ENCODE results near the gene GOLGA6B.
"Not testable (repeated sequence)": the region's sequence is repeated elsewhere in the genome, so short reads cannot be mapped to it uniquely, and the experiment has no call there.

The GOLGA6B gene
- 0.04 to 0.58 (median 0.16) reads per million in 3 experiments for total RNA-seq

DNA sequence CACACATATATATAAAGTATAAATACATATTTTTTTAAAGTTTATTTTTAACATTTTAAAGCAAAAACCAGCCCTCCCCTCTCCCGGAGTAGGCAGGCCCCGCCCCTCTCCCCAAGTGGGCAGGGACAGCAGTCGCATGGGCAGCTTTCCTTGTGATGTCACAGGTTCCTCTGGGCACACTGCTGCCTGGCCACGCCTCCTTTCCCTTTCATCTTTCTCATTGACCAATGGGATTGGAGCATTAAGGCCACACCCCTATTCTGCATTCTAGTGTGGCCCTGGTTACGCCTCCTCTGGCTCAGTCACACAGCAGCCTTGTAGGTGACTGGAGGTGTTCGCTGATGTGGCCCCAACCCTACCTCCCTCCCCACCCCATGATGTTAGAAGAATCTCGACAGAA lies at the start of gene GOLGA6B:
Gene GOLGA6B (plus strand): TSS at position 301 of the 400 bp plus-strand sequence. CDS start 41 bp downstream, at position 342.
- not testable (repeated sequence) for DNase-seq

GRCh38 chr15:72604794-72605193 lies 49.7 kb upstream of the GOLGA6B start:
- no peak for DNase-seq

GRCh38 chr15:72608084-72608483 lies 46.4 kb upstream of the GOLGA6B start:
- not testable (repeated sequence) for DNase-seq

- no peak for DNase-seq
These were observed 44.6 kb upstream of the GOLGA6B start for GRCh38 chr15:72609862-72610261.

DNA sequence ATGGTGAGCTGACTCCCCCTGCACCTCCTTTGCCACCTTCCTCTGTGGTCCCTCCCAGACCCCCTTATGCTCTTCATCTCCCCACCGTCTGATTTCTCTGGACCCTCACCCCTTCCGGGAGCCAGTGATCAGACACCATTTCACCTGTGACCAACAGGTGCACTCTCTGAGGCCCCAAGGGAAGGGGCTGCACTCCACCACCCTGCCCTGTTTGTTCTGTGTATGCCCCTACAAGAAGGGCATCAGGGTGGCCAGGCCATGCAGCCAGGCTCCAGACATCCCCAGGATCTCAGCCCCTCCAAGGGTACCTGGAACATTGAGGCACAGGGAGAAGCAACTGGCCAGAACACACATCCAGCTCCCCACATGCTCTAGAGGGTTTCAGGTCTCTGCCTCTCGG lies 42.2 kb upstream of the GOLGA6B start:
- DNase-seq = not testable (repeated sequence)

GRCh38 chr15:72614810-72615532 lies 39.5 kb upstream of the GOLGA6B start:
- no peak for DNase-seq

DNA sequence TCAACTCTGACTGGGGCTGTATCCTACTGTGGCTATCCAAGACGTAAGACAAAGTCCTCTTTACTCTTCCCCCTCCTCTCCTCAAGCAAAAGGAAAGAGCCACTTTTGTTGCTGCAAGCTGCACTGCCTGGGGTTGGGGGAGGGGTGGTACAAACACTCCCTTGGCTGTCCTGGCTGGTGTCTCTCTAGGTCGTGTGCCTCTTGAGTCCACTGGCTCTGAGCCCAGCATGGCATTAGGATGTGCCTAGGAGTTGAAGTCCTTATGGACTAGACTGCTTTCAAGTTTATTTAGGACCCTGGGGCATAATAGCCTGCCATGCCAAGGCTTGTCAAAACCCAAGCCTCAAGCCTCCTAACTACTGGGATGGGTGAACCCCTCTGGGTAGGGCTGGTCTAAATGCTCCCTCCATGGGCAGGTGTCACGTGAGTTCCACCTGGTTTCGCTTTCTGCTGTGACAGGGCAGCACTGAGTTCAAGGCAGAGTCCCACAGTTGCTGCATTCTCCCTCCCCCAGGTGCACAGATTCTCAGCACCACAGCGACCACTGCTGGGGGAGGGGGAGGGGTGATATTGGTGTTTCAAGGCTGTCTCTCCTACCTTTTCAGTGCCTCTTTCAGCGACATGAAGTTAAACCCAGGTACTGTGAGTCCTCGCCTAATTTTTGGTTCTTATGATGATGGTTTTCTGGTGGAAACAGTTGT lies 38.8 kb upstream of the GOLGA6B start:
- peak; percentile 4 for DNase-seq

DNA sequence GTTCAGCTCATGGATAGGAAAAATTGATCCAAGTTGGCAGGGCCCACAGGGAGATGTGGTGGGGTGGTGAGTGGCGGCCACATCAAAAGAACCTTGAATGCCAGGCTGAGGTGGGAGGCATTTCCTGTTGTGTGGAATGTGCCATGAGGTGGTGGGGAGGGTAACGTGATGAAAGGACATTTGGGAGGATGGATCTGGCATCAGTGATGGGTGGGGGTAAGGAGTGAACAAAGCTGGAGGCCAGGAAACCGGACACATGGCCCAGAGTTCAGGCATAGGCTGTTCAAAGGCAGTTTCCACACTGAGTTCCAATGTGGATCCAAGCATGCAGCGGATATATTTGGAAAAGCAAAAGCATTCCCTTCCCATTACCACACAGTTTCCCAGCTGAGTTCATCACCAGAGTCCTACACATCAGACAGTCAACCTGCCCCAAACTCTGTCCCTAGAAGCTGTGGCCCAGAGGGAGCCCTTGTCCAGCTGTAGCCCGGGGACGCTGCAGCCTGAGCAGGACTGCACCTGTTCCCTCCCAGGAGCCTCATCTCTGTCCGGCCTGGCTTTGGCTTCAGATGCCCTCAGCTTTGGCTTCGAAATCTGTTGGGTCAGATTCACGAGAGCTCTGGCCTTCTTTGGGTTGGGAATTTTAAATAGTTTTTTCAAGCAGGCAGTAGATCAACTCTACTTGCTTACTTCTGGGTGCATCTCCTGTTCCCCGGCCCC lies 37.8 kb upstream of the GOLGA6B start:
- no peak for DNase-seq

DNA sequence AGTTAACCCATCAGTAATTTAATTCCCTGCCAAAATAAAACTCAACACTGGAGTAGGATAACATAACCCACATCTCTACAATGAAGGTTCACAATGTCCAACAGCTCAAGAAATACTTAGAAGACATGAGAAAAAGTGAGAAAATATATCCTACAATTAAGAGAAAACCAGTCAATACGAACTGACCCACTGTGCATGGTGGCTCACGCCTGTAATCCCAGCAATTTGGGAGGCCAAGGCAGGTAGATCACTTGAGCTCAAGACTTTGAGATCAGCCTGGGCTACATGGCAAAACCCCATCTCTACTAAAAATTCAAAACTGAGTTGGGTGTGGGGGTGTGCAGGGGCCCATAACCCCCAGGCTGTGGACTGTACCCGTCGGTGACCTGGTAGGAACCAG lies 30.6 kb upstream of the GOLGA6B start:
- not testable (repeated sequence) for DNase-seq

DNA sequence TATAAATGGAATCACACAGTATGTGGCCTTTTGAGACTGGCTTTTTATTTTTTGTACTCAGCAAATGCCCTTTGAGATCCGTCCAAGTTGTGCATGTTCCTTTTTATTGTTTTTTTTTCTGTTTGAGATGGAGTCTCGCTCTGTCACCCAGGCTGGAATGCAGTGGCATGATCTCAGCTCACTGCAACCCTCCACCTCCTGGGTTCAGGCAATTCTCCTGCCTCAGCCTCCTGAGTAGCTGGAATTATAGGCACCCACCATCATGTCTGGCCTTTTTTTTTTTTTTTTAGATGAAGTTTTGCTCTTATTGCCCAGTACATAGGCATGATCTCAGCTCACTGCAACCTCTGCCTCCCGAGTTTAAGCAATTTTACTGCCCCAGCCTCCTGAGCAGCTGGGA lies 28.3 kb upstream of the GOLGA6B start:
- not testable (repeated sequence) for DNase-seq

DNA sequence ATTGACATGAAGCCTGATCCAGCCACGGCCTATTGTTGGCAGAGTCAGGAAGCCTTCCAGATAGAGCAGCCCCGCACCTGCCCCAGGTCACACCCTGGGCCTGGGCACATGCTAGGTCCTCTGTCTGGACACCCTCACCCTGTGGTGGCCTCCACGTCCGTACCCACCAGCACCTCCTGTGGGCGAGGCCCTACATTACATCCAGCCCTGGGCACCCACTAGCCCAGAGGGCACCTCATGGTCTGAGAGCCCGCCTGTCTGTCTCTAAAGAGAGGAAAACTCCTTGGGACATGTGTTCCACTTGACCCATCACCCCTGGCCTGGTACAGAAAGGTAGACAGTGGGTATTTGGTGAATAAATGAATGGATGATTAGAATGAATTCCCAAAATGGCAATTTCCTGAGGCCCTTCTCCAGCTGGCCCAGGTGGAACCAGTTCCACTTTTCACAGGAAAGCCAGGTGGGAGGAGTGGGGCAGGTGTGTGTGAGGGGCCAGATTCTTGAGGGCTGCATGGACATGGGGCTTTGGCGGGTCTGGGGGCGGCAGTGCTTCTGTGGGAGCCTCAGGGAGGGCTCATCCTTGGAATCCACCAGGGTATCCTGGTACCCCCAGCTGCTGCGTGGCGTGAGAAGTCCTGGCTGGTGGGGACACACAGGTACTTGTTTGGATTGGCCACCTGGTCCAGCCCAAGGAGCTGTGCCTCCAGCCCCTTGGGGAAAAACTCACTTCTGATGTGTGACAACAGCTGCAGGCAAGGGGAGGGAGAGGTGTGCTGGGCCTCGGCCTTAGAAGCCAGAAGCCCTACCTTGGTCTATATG lies 26.0 kb upstream of the GOLGA6B start:
- DNase-seq = not testable (repeated sequence)

DNA sequence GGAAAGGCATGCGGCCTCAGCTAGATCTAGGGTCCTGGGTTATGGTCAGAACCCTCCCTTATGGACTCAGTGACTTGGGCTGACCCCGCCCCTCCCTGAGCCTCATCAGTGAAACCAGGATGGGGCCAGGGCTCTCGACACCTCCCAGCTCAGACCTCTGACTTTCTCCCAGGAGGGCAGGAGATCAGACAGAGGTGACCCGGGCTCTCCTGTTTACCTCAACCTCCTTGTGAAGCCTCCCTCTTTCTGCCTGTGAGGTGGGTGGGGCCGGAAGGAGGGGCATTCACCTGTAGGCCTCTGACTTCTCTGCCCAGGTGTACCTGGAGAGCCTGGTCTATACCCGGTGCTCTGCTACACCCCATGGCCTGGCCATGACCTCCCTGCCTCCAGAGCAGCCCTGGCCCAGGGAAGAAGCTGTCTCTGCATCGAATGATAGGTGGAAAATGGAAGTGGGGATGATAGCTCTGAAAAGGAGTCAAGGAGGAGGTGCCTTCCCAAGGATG lies 25.4 kb upstream of the GOLGA6B start:
- DNase-seq = not testable (repeated sequence)

DNA sequence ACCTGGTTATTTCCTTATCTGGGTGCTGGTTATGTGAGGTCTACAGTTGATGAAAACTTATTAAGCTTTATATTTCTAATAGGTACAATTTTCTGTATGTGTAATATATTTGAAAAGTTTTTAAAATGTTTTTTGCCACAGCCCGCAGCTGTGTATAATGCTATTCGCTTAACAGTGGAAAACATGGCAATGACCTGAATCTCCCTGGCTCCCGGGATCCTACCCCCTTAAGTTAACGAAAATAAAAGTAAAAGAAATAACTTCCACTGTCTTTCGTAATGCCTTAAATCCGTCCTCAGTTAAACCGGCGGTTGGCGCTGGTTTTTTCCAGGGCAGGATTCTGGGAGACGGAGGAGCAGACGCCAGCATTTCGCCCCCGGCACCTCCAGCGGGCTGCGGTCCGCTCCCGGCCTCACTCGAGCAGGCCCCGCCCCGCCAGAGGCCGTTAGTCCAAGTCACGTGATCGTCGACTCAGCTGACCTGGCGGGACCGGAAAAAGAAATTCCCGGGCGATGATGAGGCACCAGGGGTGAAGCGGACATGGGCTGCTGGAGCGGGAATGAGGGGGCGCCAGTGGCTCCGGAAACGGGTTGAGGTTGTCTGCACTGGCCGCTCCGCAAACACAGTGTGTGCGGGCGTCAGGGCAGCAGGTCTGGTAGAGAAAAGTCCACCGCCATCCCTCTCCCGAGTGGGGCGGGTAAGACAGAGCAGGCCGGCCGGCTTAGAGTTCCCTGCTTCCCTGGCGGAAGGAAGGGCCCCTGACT lies 17.8 kb upstream of the GOLGA6B start:
- peak; percentile 27 for DNase-seq

- not testable (repeated sequence) for DNase-seq
These were observed 14.6 kb upstream of the GOLGA6B start for GRCh38 chr15:72639759-72640483.

GRCh38 chr15:72642271-72642670 lies 12.2 kb upstream of the GOLGA6B start:
- DNase-seq = not testable (repeated sequence)

GRCh38 chr15:72648631-72649253 lies 5.8 kb upstream of the GOLGA6B start:
- DNase-seq = not testable (repeated sequence)

DNA sequence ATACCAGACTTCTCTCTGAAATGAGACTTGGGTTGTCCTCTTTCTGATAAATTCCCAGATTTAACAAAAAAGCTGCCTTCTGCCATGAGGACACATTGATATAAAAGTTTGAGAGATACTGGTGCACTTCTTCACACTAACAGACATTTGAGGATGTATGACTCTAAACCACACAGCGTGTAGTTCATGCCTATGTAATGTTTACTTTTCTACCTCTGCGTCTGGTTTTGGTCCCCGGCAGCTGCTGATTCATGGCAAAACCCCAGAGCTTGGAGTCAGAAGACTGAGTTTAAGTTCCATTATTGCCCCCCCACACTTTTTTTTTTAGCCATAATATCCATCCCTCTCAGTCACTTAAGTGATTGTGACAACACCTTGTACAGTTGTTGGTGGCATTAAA lies 1.5 kb downstream of the GOLGA6B start:
- DNase-seq = not testable (repeated sequence)

GRCh38 chr15:72661081-72661480 lies 6.6 kb downstream of the GOLGA6B start:
- not testable (repeated sequence) for DNase-seq

- not testable (repeated sequence) for DNase-seq
These were observed 9.4 kb downstream of the GOLGA6B start for GRCh38 chr15:72663931-72664330.

DNA sequence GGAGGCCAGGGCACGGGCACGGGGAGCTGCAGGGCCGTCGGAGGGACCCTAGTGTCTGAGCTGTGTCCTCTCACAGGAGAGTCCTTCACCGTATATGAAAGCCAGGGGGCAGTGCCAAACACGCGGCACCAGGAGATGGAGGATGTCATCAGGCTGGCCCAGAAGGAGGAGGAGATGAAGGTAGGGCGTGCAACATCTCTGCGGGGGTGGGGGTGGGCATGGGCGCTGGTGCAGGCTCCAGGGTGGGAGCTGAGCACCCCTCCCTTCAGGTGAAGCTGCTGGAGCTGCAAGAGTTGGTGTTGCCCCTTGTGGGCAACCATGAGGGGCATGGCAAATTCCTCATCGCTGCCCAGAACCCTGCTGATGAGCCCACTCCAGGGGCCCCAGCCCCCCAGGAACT lies 11.2 kb downstream of the GOLGA6B start:
- DNase-seq = not testable (repeated sequence)

All from central memory CD4-positive, alpha-beta T cell (primary cell).